DOHH2 (cell line): ENCODE data around the gene PAX2.

Experiments used
- CTCF ChIP-seq: fragments of 200-600 bp; sonication (generic); IDR thresholded peaks from one replicate; pipeline ENCODE4 v1.5.1; 2014; ENCODE audit warnings: antibody characterized with exemption, mild to moderate bottlenecking, low read depth, low read length; ENCODE audit not compliant: poor library complexity, severe bottlenecking
- EZH2phosphoT487 ChIP-seq: fragments of 200-600 bp; sonication (generic); IDR thresholded peaks from 2 replicates; pipeline ENCODE4 v1.6.1; 2017; ENCODE audit warnings: borderline replicate concordance, mild to moderate bottlenecking, antibody characterized with exemption, low read length, moderate library complexity, mixed read lengths

- TF ChIP-seq CTCF (no peak), EZH2phosphoT487 (no peak)
These were observed 85.3 kb downstream of the PAX2 start for GRCh38 chr10:100830728-100831111.
